Forelimb muscle (tissue), 1 donor: Measurements from ENCODE around the gene TADA2A. TPM values are rescaled to one million over a fixed set of nuclear protein-coding genes. Genes with fewer than 3 reads are reported as not detected.
"Not testable (repeated sequence)": the region's sequence is repeated elsewhere in the genome, so short reads cannot be mapped to it uniquely, and the experiment has no call there.

Source experiments
- DNase-seq: peaks from one replicate; pipeline ENCODE4 v3.0.0-alpha.2; 2013; ENCODE audit warnings: low read depth
- polyA plus RNA-seq: library from polyadenylated mRNA; unstranded; fragments of 120-200 nt; gene quantifications from one replicate; pipeline ENCODE4 v1.2.1, GENCODE V29; 2013; ENCODE audit not compliant: insufficient read length

TADA2A gene
- polyA plus RNA-seq, 1 donor = 23.2 TPM

GRCh38 chr17:37490638-37491614, 84.2 kb downstream of the TADA2A start:
- DNase-seq = no peak

- no peak for DNase-seq
These were observed 85.5 kb downstream of the TADA2A start for GRCh38 chr17:37492167-37492566.

- DNase-seq = no peak
These were observed 86.8 kb downstream of the TADA2A start for GRCh38 chr17:37493249-37494027.

- DNase-seq = no peak
These were observed 87.7 kb downstream of the TADA2A start for GRCh38 chr17:37494401-37494831.

GRCh38 chr17:37494971-37495370, 88.3 kb downstream of the TADA2A start:
- DNase-seq = no peak

- DNase-seq = no peak
These were observed 93.7 kb downstream of the TADA2A start for GRCh38 chr17:37500378-37500777.

- no peak for DNase-seq
These were observed 95.6 kb downstream of the TADA2A start for GRCh38 chr17:37502009-37502936.

GRCh38 chr17:37503148-37503547, 96.5 kb downstream of the TADA2A start:
- no peak for DNase-seq

- no peak for DNase-seq
These were observed 98.6 kb downstream of the TADA2A start for GRCh38 chr17:37505333-37505732.

GRCh38 chr17:37506678-37507077, 100.0 kb downstream of the TADA2A start:
- DNase-seq = no peak

- no peak for DNase-seq
These were observed 100.4 kb downstream of the TADA2A start for GRCh38 chr17:37507111-37507510.

- no peak for DNase-seq
These were observed 103.4 kb downstream of the TADA2A start for GRCh38 chr17:37510056-37510455.

GRCh38 chr17:37511642-37512041, 105.0 kb downstream of the TADA2A start:
- DNase-seq = not testable (repeated sequence)

- DNase-seq = no peak
These were observed 105.9 kb downstream of the TADA2A start for GRCh38 chr17:37512442-37513068.

- DNase-seq = no peak
These were observed 107.0 kb downstream of the TADA2A start for GRCh38 chr17:37513711-37514110.

GRCh38 chr17:37516127-37516571, 109.5 kb downstream of the TADA2A start:
- DNase-seq = no peak

GRCh38 chr17:37517881-37518280, 111.2 kb downstream of the TADA2A start:
- no peak for DNase-seq

- no peak for DNase-seq
These were observed 112.1 kb downstream of the TADA2A start for GRCh38 chr17:37518826-37519225.

GRCh38 chr17:37519251-37519985, 112.7 kb downstream of the TADA2A start:
- DNase-seq = no peak

GRCh38 chr17:37520174-37520573, 113.5 kb downstream of the TADA2A start:
- DNase-seq = no peak
